HEK293 (cell line): ENCODE measurements around the gene GALNT16.

Source experiments
- HOXC10 ChIP-seq: sonication (generic); formaldehyde crosslinking; IDR thresholded peaks from 2 replicates; pipeline ENCODE4 v1.8.1; 2023; ENCODE audit warnings: mild to moderate bottlenecking, missing genetic modification reagents
- MEIS1 ChIP-seq: sonication (generic); formaldehyde crosslinking; IDR thresholded peaks from 2 replicates; pipeline ENCODE4 v1.8.1; 2022; ENCODE audit warnings: missing genetic modification reagents, mild to moderate bottlenecking, borderline replicate concordance
- RBAK ChIP-seq: fragments of 450-650 bp; formaldehyde crosslinking; IDR thresholded peaks from 2 replicates; pipeline ENCODE4 v1.5.1; 2016; ENCODE audit warnings: missing biosample characterization, missing genetic modification characterization
- SALL2 ChIP-seq: fragments of 450-650 bp; formaldehyde crosslinking; IDR thresholded peaks from 2 replicates; pipeline ENCODE4 v1.5.0; 2017; ENCODE audit warnings: missing biosample characterization, mild to moderate bottlenecking, missing genetic modification characterization, borderline replicate concordance
- ZFHX2 ChIP-seq: fragments of 450-650 bp; formaldehyde crosslinking; conservative IDR thresholded peaks from 2 replicates; pipeline ENCODE4 v1.5.1; 2016; ENCODE audit warnings: missing biosample characterization, missing genetic modification characterization
- ZNF140 ChIP-seq: fragments of 450-650 bp; formaldehyde crosslinking; IDR thresholded peaks from 2 replicates; pipeline ENCODE4 v1.5.1; 2016; ENCODE audit warnings: missing biosample characterization, missing genetic modification characterization
- ZNF169 ChIP-seq: fragments of 450-650 bp; formaldehyde crosslinking; IDR thresholded peaks from 2 replicates; pipeline ENCODE4 v1.5.1; 2016; ENCODE audit warnings: missing biosample characterization, missing genetic modification characterization
- ZNF174 ChIP-seq: fragments of 450-650 bp; formaldehyde crosslinking; IDR thresholded peaks from 2 replicates; pipeline ENCODE4 v1.5.0; 2017; ENCODE audit warnings: missing biosample characterization, mild to moderate bottlenecking, missing genetic modification characterization
- ZNF248 ChIP-seq: fragments of 450-650 bp; formaldehyde crosslinking; IDR thresholded peaks from 2 replicates; pipeline ENCODE4 v1.5.1; 2017; ENCODE audit warnings: missing biosample characterization, missing genetic modification characterization
- ZNF658 ChIP-seq: fragments of 450-650 bp; formaldehyde crosslinking; IDR thresholded peaks from 2 replicates; pipeline ENCODE4; 2016; ENCODE audit warnings: missing biosample characterization, missing genetic modification characterization
- ZNF785 ChIP-seq: fragments of 450-650 bp; formaldehyde crosslinking; IDR thresholded peaks from 2 replicates; pipeline ENCODE4 v1.5.1; 2016; ENCODE audit warnings: missing biosample characterization, missing genetic modification characterization
- ZSCAN16 ChIP-seq: fragments of 450-650 bp; formaldehyde crosslinking; IDR thresholded peaks from 2 replicates; pipeline ENCODE4 v1.5.1; 2016; ENCODE audit warnings: missing biosample characterization, missing genetic modification characterization
- TF ChIP-seq, protein P1 (sequence below): fragments of 450-650 bp; IDR thresholded peaks from 2 replicates; pipeline ENCODE4 v1.5.1; 2018; ENCODE audit warnings: missing biosample characterization, missing genetic modification characterization
- TF ChIP-seq, protein P2 (sequence below): fragments of 450-650 bp; formaldehyde crosslinking; conservative IDR thresholded peaks from 2 replicates; pipeline ENCODE4 v1.5.1; 2016; ENCODE audit warnings: low read depth, missing biosample characterization, missing genetic modification characterization
- TF ChIP-seq, protein P3 (sequence below): fragments of 450-650 bp; formaldehyde crosslinking; IDR thresholded peaks from 2 replicates; pipeline ENCODE4 v1.5.1; 2016; ENCODE audit warnings: missing biosample characterization, missing genetic modification characterization
- TF ChIP-seq, protein P4 (sequence below): fragments of 450-650 bp; formaldehyde crosslinking; IDR thresholded peaks from 2 replicates; pipeline ENCODE4 v1.5.1; 2016; ENCODE audit warnings: missing biosample characterization, missing genetic modification characterization
- TF ChIP-seq, protein P5 (sequence below): fragments of 450-650 bp; formaldehyde crosslinking; optimal IDR thresholded peaks from 2 replicates; pipeline ENCODE3; 2016; ENCODE audit warnings: missing biosample characterization, mild to moderate bottlenecking, missing genetic modification characterization
- TF ChIP-seq, protein P6 (sequence below): fragments of 450-650 bp; formaldehyde crosslinking; IDR thresholded peaks from 2 replicates; pipeline ENCODE4 v1.5.1; 2017; ENCODE audit warnings: missing biosample characterization, missing genetic modification characterization

GALNT16 gene

DNA sequence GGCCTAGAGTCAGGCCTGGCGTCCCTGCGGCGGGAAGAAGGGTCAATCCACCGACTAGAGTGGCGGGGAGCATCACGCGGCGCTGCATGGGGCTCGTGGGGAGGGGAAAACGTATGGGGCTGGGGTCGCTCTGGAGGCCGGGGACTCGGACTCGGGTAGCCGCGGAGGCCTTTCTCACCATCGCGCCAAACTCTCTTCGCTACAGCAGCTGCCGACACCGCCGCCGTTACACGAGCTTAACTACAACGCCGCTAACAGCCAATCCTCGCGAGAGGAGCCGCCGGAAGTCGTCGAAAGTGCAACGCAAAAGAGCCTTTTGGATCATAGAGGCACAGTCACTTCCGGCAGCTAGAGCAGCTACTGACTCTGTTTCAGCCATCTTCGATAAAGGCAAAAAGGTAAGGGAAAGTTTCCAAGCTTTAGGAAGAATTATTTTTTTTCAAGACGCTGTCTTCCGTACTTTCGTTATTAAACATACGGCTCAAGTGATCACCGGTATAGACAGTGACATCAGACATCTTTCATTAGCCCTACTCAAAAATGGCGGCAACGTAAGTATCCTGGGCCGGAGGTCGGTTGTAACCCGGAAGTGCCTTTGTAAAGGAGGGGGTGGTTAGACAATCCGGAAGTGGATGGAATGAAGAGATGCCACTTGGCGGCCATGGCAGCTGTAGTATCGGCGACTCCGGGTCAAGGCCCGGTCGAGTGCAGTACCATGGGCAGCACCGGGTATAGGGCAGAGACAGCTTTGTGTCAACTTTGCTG is 138.3 kb downstream of the GALNT16 start, which contains the start of the genes ERH and SLC39A9 (continued):
- TF ChIP-seq ZNF658 (no peak), MEIS1 (CRISPR knock-in tag) (no peak), ZNF785 (no peak), ZNF174 (tag by site-specific recombination) (no peak), HOXC10 (CRISPR knock-in tag) (no peak), ZSCAN16 (no peak), ZFHX2 (tag by site-specific recombination) (peak; percentile 45), ZNF248 (tag by site-specific recombination) (no peak), ZNF169 (tag by site-specific recombination) (no peak), SALL2 (tag by site-specific recombination) (no peak), RBAK (no peak), ZNF140 (tag by site-specific recombination) (no peak)
- TF ChIP-seq, protein P1, sequence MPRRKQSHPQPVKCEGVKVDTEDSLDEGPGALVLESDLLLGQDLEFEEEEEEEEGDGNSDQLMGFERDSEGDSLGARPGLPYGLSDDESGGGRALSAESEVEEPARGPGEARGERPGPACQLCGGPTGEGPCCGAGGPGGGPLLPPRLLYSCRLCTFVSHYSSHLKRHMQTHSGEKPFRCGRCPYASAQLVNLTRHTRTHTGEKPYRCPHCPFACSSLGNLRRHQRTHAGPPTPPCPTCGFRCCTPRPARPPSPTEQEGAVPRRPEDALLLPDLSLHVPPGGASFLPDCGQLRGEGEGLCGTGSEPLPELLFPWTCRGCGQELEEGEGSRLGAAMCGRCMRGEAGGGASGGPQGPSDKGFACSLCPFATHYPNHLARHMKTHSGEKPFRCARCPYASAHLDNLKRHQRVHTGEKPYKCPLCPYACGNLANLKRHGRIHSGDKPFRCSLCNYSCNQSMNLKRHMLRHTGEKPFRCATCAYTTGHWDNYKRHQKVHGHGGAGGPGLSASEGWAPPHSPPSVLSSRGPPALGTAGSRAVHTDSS (tag by site-specific recombination): no peak
- TF ChIP-seq, protein P2, sequence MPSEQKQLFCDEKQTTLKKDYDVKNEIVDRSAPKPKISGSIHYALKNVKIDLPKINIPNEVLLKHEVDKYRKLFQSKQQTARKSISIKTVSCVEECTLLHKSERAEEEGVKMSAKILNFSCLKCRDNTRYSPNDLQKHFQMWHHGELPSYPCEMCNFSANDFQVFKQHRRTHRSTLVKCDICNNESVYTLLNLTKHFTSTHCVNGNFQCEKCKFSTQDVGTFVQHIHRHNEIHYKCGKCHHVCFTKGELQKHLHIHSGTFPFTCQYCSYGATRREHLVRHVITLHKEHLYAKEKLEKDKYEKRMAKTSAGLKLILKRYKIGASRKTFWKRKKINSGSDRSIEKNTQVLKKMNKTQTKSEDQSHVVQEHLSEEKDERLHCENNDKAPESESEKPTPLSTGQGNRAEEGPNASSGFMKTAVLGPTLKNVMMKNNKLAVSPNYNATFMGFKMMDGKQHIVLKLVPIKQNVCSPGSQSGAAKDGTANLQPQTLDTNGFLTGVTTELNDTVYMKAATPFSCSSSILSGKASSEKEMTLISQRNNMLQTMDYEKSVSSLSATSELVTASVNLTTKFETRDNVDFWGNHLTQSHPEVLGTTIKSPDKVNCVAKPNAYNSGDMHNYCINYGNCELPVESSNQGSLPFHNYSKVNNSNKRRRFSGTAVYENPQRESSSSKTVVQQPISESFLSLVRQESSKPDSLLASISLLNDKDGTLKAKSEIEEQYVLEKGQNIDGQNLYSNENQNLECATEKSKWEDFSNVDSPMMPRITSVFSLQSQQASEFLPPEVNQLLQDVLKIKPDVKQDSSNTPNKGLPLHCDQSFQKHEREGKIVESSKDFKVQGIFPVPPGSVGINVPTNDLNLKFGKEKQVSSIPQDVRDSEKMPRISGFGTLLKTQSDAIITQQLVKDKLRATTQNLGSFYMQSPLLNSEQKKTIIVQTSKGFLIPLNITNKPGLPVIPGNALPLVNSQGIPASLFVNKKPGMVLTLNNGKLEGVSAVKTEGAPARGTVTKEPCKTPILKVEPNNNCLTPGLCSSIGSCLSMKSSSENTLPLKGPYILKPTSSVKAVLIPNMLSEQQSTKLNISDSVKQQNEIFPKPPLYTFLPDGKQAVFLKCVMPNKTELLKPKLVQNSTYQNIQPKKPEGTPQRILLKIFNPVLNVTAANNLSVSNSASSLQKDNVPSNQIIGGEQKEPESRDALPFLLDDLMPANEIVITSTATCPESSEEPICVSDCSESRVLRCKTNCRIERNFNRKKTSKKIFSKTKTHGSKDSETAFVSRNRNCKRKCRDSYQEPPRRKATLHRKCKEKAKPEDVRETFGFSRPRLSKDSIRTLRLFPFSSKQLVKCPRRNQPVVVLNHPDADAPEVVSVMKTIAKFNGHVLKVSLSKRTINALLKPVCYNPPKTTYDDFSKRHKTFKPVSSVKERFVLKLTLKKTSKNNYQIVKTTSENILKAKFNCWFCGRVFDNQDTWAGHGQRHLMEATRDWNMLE: peak; percentile 100
- TF ChIP-seq, protein P3, sequence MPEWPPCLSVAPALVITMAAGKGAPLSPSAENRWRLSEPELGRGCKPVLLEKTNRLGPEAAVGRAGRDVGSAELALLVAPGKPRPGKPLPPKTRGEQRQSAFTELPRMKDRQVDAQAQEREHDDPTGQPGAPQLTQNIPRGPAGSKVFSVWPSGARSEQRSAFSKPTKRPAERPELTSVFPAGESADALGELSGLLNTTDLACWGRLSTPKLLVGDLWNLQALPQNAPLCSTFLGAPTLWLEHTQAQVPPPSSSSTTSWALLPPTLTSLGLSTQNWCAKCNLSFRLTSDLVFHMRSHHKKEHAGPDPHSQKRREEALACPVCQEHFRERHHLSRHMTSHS (tag by site-specific recombination): no peak
- TF ChIP-seq, protein P4, sequence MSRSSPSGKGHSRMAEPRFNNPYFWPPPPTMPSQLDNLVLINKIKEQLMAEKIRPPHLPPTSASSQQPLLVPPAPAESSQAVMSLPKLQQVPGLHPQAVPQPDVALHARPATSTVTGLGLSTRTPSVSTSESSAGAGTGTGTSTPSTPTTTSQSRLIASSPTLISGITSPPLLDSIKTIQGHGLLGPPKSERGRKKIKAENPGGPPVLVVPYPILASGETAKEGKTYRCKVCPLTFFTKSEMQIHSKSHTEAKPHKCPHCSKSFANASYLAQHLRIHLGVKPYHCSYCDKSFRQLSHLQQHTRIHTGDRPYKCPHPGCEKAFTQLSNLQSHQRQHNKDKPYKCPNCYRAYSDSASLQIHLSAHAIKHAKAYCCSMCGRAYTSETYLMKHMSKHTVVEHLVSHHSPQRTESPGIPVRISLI (tag by site-specific recombination): no peak
- TF ChIP-seq, protein P5, sequence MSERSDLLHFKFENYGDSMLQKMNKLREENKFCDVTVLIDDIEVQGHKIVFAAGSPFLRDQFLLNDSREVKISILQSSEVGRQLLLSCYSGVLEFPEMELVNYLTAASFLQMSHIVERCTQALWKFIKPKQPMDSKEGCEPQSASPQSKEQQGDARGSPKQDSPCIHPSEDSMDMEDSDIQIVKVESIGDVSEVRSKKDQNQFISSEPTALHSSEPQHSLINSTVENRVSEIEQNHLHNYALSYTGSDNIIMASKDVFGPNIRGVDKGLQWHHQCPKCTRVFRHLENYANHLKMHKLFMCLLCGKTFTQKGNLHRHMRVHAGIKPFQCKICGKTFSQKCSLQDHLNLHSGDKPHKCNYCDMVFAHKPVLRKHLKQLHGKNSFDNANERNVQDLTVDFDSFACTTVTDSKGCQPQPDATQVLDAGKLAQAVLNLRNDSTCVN (tag by site-specific recombination): peak; percentile 59
- TF ChIP-seq, protein P6, sequence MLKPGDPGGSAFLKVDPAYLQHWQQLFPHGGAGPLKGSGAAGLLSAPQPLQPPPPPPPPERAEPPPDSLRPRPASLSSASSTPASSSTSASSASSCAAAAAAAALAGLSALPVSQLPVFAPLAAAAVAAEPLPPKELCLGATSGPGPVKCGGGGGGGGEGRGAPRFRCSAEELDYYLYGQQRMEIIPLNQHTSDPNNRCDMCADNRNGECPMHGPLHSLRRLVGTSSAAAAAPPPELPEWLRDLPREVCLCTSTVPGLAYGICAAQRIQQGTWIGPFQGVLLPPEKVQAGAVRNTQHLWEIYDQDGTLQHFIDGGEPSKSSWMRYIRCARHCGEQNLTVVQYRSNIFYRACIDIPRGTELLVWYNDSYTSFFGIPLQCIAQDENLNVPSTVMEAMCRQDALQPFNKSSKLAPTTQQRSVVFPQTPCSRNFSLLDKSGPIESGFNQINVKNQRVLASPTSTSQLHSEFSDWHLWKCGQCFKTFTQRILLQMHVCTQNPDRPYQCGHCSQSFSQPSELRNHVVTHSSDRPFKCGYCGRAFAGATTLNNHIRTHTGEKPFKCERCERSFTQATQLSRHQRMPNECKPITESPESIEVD (tag by site-specific recombination): no peak
- TF ChIP-seq, all 188 proteins: peak for 47
